Activated CD4-positive, alpha-beta T cell treated with anti-CD3 and anti-CD28 coated beads, Interleukin-2, amount 10 ng/mL, durations not matched to agents 24 days and 14 days (primary cell): ENCODE data around the gene FMN2. TPM values are rescaled to one million over a fixed set of nuclear protein-coding genes. Genes with fewer than 3 reads are reported as not detected.

Experiments
- DNase-seq: peaks from one replicate; pipeline ENCODE4 v3.0.0; 2022
- H3K27ac Mint-ChIP-seq: one replicate; pipeline ENCODE4 v1.8.0; 2022; ENCODE audit warnings: mild to moderate bottlenecking, mixed read lengths
- H3K27me3 Mint-ChIP-seq: one replicate; pipeline ENCODE4 v1.8.0; 2022; ENCODE audit warnings: mixed read lengths
- H3K36me3 Mint-ChIP-seq: one replicate; pipeline ENCODE4 v1.8.0; 2022; ENCODE audit warnings: low read depth, mild to moderate bottlenecking, mixed read lengths
- H3K4me1 Mint-ChIP-seq: one replicate; pipeline ENCODE4 v1.8.0; 2021; ENCODE audit warnings: mixed read lengths
- H3K4me3 Mint-ChIP-seq: one replicate; pipeline ENCODE4 v1.8.0; 2022; ENCODE audit warnings: mild to moderate bottlenecking, moderate library complexity, mixed read lengths
- H3K9me3 Mint-ChIP-seq: one replicate; pipeline ENCODE4 v1.8.0; 2021; ENCODE audit warnings: mixed read lengths
- intact Hi-C: fragments of 100-400 bp; cut with micrococcal nuclease; formaldehyde crosslinking; loops from one replicate; pipeline ENCODE4 v1.15.1; 2023
- total RNA-seq: library from RNA; stranded (reverse); gene quantifications from 2 replicates; pipeline ENCODE4 v1.2.3, GENCODE V29; 2022

Gene FMN2
- total RNA-seq, 1 donor from 2014 or later = not detected

- Mint-ChIP-seq H3K4me3 (no peak overlapping the region), H3K4me1 (no peaks in the 10 kb centered on the region), H3K36me3 (no peaks in the 10 kb centered on the region), H3K27me3 (peaks cover 2% of the 10 kb centered on the region), H3K9me3 (peaks cover 4% of the 10 kb centered on the region), H3K27ac (no peak overlapping the region)
- no peak for DNase-seq
- intact Hi-C loops = no loop called here
These were observed 411.9 kb downstream of the FMN2 start for GRCh38 chr1:240503558-240503957.

- Mint-ChIP-seq H3K27ac (no peak overlapping the region), H3K4me3 (no peak overlapping the region), H3K9me3 (peaks cover 4% of the 10 kb centered on the region), H3K4me1 (no peaks in the 10 kb centered on the region), H3K27me3 (peaks cover 2% of the 10 kb centered on the region), H3K36me3 (no peaks in the 10 kb centered on the region)
- intact Hi-C loops = no loop called here
- DNase-seq = no peak
These were observed 414.5 kb downstream of the FMN2 start for GRCh38 chr1:240506176-240506575.

- no peak for DNase-seq
- H3K9me3 Mint-ChIP-seq = peaks cover 4% of the 10 kb centered on the region
- no peaks in the 10 kb centered on the region for H3K36me3 Mint-ChIP-seq
- no peaks in the 10 kb centered on the region for H3K4me1 Mint-ChIP-seq
- peaks cover 2% of the 10 kb centered on the region for H3K27me3 Mint-ChIP-seq
- no peak overlapping the region for H3K27ac Mint-ChIP-seq
- intact Hi-C loops = no loop called here
- no peak overlapping the region for H3K4me3 Mint-ChIP-seq
These were observed 416.5 kb downstream of the FMN2 start for GRCh38 chr1:240508201-240508600.

- no peaks in the 10 kb centered on the region for H3K4me1 Mint-ChIP-seq
- peaks cover 4% of the 10 kb centered on the region for H3K9me3 Mint-ChIP-seq
- DNase-seq = no peak
- H3K4me3 Mint-ChIP-seq = no peak overlapping the region
- H3K27ac Mint-ChIP-seq = no peak overlapping the region
- peaks cover 2% of the 10 kb centered on the region for H3K27me3 Mint-ChIP-seq
- intact Hi-C loops = no loop called here
- H3K36me3 Mint-ChIP-seq = no peaks in the 10 kb centered on the region
These were observed 417.3 kb downstream of the FMN2 start for GRCh38 chr1:240508950-240509349.

- H3K4me1 Mint-ChIP-seq = no peaks in the 10 kb centered on the region
- H3K9me3 Mint-ChIP-seq = peaks cover 4% of the 10 kb centered on the region
- H3K4me3 Mint-ChIP-seq = no peak overlapping the region
- H3K27ac Mint-ChIP-seq = no peak overlapping the region
- DNase-seq = no peak
- H3K27me3 Mint-ChIP-seq = peaks cover 2% of the 10 kb centered on the region
- no peaks in the 10 kb centered on the region for H3K36me3 Mint-ChIP-seq
- intact Hi-C loops = no loop called here
These were observed 420.1 kb downstream of the FMN2 start for GRCh38 chr1:240511789-240512188.

- no peak overlapping the region for H3K4me3 Mint-ChIP-seq
- no peak for DNase-seq
- H3K9me3 Mint-ChIP-seq = no peaks in the 10 kb centered on the region
- H3K4me1 Mint-ChIP-seq = no peaks in the 10 kb centered on the region
- no peaks in the 10 kb centered on the region for H3K36me3 Mint-ChIP-seq
- no peaks in the 10 kb centered on the region for H3K27me3 Mint-ChIP-seq
- intact Hi-C loops = no loop called here
- no peak overlapping the region for H3K27ac Mint-ChIP-seq
These were observed 423.8 kb downstream of the FMN2 start for GRCh38 chr1:240515505-240515904.

GRCh38 chr1:240516069-240516468, 424.4 kb downstream of the FMN2 start:
- H3K4me3 Mint-ChIP-seq = no peak overlapping the region
- no peak for DNase-seq
- no peaks in the 10 kb centered on the region for H3K27me3 Mint-ChIP-seq
- H3K9me3 Mint-ChIP-seq = no peaks in the 10 kb centered on the region
- H3K4me1 Mint-ChIP-seq = no peaks in the 10 kb centered on the region
- intact Hi-C loops = no loop called here
- H3K36me3 Mint-ChIP-seq = no peaks in the 10 kb centered on the region
- H3K27ac Mint-ChIP-seq = no peak overlapping the region

- H3K36me3 Mint-ChIP-seq = no peaks in the 10 kb centered on the region
- H3K27ac Mint-ChIP-seq = no peak overlapping the region
- intact Hi-C loops = no loop called here
- DNase-seq = no peak
- no peaks in the 10 kb centered on the region for H3K4me1 Mint-ChIP-seq
- H3K9me3 Mint-ChIP-seq = no peaks in the 10 kb centered on the region
- no peaks in the 10 kb centered on the region for H3K27me3 Mint-ChIP-seq
- H3K4me3 Mint-ChIP-seq = no peak overlapping the region
These were observed 426.2 kb downstream of the FMN2 start for GRCh38 chr1:240517891-240518290.

GRCh38 chr1:240522122-240522822, 430.6 kb downstream of the FMN2 start:
- intact Hi-C loops = no loop called here
- no peak overlapping the region for H3K27ac Mint-ChIP-seq
- no peak overlapping the region for H3K4me3 Mint-ChIP-seq
- no peaks in the 10 kb centered on the region for H3K4me1 Mint-ChIP-seq
- no peak for DNase-seq
- no peaks in the 10 kb centered on the region for H3K27me3 Mint-ChIP-seq
- no peaks in the 10 kb centered on the region for H3K9me3 Mint-ChIP-seq
- H3K36me3 Mint-ChIP-seq = no peaks in the 10 kb centered on the region

- Mint-ChIP-seq H3K4me1 (no peaks in the 10 kb centered on the region), H3K9me3 (no peaks in the 10 kb centered on the region)
- intact Hi-C loops = no loop called here
These were observed 432.8 kb downstream of the FMN2 start for GRCh38 chr1:240524356-240525069.

More at GRCh38 chr1:240524356-240525069, 432.8 kb downstream of the FMN2 start:
- Mint-ChIP-seq H3K27me3 (no peaks in the 10 kb centered on the region), H3K36me3 (no peaks in the 10 kb centered on the region), H3K4me3 (no peak overlapping the region), H3K27ac (no peak overlapping the region)
- no peak for DNase-seq
